Esophagus squamous epithelium (tissue), 5 donors: ENCODE data around the gene SYTL3. TPM values are rescaled to one million over a fixed set of nuclear protein-coding genes. Genes with fewer than 3 reads are reported as not detected.
A peak's percentile ranks its signal among the peaks of the same experiment; 100 is the strongest.
"Not testable (repeated sequence)": the region's sequence is repeated elsewhere in the genome, so short reads cannot be mapped to it uniquely, and the experiment has no call there.

Experiments used
- DNase-seq: peaks from one replicate; lab custom pipeline; 2025; lab: John Stamatoyannopoulos, UW
- H3K27ac ChIP-seq, 4 donors: fragments of 200-600 bp; sonication (generic); one replicate each; pipeline ENCODE4 v1.5.1; 2016 to 2019; ENCODE audit warnings: mild to moderate bottlenecking in 1 of 4
- H3K27me3 ChIP-seq, 4 donors: fragments of 200-600 bp; sonication (generic); 1 replicate in 3 of 4; 2 replicates in 1 of 4; pipeline versions ENCODE4 v1.5.1 to v1.6.0; 2017 to 2021; ENCODE audit warnings: antibody characterized with exemption in 1 of 4
- H3K36me3 ChIP-seq, 3 donors: fragments of 200-600 bp; sonication (generic); one replicate each; pipeline ENCODE4 v1.5.1; 2016 to 2019
- H3K4me1 ChIP-seq, 3 donors: fragments of 200-600 bp; sonication (generic); one replicate each; pipeline ENCODE4 v1.5.1; 2017 to 2019
- H3K4me3 ChIP-seq, 4 donors: fragments of 200-600 bp; sonication (generic); 1 replicate in 3 of 4; 2 replicates in 1 of 4; pipeline ENCODE4 v1.5.1; 2016 to 2019; ENCODE audit warnings: mild to moderate bottlenecking in 2 of 4, moderate library complexity in 1 of 4
- H3K9me3 ChIP-seq, 3 donors: fragments of 200-600 bp; sonication (generic); one replicate each; pipeline ENCODE4 v1.5.1; 2016 to 2019
- POLR2A ChIP-seq, 4 donors: fragments of 450-650 bp; IDR thresholded peaks; one replicate each; pipeline ENCODE4 v1.6.1; 2017; ENCODE audit warnings: antibody characterized with exemption in 4 of 4, mild to moderate bottlenecking in 4 of 4, moderate library complexity in 3 of 4
- WGBS, 2 donors: methylation state at CpG; one replicate each; pipeline ENCODE4 v1.1.5; 2018; 5-methylcytosine and 5-hydroxymethylcytosine counted together
- intact Hi-C: fragments of 100-400 bp; cut with DNase I; formaldehyde crosslinking; loops from one replicate; pipeline ENCODE4 v1.15.0; 2022
- total RNA-seq, 4 donors: library from RNA; depleted of rRNA; stranded (reverse); fragments of >200 nt; gene quantifications; one replicate each; pipeline ENCODE4 v1.1.0, GENCODE V29; 2016
- TF ChIP-seq, protein P1 (sequence below), 6 experiments: fragments of 450-650 bp in 4 of 6; fragments of 200-600 bp in 2 of 6; sonication (generic) in 2 of 6; IDR thresholded peaks; one replicate each; pipeline ENCODE4 v1.5.1; 2016 to 2019; ENCODE audit warnings: antibody characterized with exemption in 6 of 6, mild to moderate bottlenecking in 4 of 6, moderate library complexity in 4 of 6
- donor health status: DM: yes; HTN: yes; CAD: no.

Gene SYTL3
- total RNA-seq, 4 donors from 2014 or later: 1.6 to 8.0 (median 3.0) TPM

DNA sequence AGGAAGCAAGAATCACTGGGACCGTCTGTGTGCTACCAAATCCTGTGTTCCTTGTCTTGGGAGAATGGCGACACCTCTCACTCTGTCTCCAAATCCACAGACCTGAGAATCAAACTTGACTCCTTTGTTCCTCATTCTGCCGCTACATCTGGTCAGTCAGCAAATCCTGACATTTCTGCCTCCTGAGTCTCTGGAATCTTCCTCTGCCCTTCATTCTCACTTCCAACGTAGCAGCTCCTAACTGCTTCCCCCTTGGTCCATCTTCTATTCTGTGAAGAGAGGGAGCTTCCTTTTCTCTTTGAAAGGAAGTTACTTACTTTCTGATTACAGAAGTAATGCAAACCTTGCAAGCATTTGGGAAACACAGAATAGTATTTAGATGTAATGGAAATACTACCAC, 37.7 kb downstream of the SYTL3 start:
- intact Hi-C loops: no loop called here
- no peak for DNase-seq
- peak overlapping the region in 3 of 4 donors; percentile 57 to 76 (median 66) for H3K27ac ChIP-seq
- TF ChIP-seq POLR2A (IDR thresholded peaks at IDR 0.05): no peak
- TF ChIP-seq, protein P1, sequence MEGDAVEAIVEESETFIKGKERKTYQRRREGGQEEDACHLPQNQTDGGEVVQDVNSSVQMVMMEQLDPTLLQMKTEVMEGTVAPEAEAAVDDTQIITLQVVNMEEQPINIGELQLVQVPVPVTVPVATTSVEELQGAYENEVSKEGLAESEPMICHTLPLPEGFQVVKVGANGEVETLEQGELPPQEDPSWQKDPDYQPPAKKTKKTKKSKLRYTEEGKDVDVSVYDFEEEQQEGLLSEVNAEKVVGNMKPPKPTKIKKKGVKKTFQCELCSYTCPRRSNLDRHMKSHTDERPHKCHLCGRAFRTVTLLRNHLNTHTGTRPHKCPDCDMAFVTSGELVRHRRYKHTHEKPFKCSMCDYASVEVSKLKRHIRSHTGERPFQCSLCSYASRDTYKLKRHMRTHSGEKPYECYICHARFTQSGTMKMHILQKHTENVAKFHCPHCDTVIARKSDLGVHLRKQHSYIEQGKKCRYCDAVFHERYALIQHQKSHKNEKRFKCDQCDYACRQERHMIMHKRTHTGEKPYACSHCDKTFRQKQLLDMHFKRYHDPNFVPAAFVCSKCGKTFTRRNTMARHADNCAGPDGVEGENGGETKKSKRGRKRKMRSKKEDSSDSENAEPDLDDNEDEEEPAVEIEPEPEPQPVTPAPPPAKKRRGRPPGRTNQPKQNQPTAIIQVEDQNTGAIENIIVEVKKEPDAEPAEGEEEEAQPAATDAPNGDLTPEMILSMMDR (IDR thresholded peaks at IDR 0.05): no peak
- no peaks in the 10 kb centered on the region for H3K27me3 ChIP-seq
- WGBS, 2 donors: 73 to 90% methylated on average over 4 of the region's 4 CpGs
- no peak overlapping the region for H3K4me3 ChIP-seq
- H3K9me3 ChIP-seq: no peaks in the 10 kb centered on the region
- peaks cover 0 to 43% (median 14%) of the 10 kb centered on the region in 3 donors for H3K4me1 ChIP-seq
- H3K36me3 ChIP-seq: no peaks in the 10 kb centered on the region

GRCh38 chr6:158688860-158689259, 39.0 kb downstream of the SYTL3 start:
- H3K27ac ChIP-seq: no peak overlapping the region
- no peak overlapping the region for H3K4me3 ChIP-seq
- WGBS, 2 donors: 35 to 46% methylated on average over 1 of the region's 1 CpG
- H3K9me3 ChIP-seq: no peaks in the 10 kb centered on the region
- no peaks in the 10 kb centered on the region for H3K27me3 ChIP-seq
- H3K36me3 ChIP-seq: no peaks in the 10 kb centered on the region
- intact Hi-C loops: no loop called here
- DNase-seq: no peak
- H3K4me1 ChIP-seq: peaks cover 0 to 43% (median 14%) of the 10 kb centered on the region in 3 donors
- TF ChIP-seq POLR2A (IDR thresholded peaks at IDR 0.05): no peak
- TF ChIP-seq, protein P1 (IDR thresholded peaks at IDR 0.05): no peak

- H3K27ac ChIP-seq: no peak overlapping the region
- intact Hi-C loops: loop anchor here (5.0 kb wide), 1 partner anchor 38 kb away; no protein-coding TSS in a partner anchor
- H3K4me3 ChIP-seq: no peak overlapping the region
- no peak for DNase-seq
- no peaks in the 10 kb centered on the region for H3K36me3 ChIP-seq
- peaks cover 0 to 8% (median 5%) of the 10 kb centered on the region in 3 donors for H3K4me1 ChIP-seq
- TF ChIP-seq, protein P1 (IDR thresholded peaks at IDR 0.05): no peak
- TF ChIP-seq POLR2A (IDR thresholded peaks at IDR 0.05): no peak
- H3K9me3 ChIP-seq: no peaks in the 10 kb centered on the region
- WGBS, 2 donors: 85 to 86% methylated on average over 3 of the region's 3 CpGs
- no peaks in the 10 kb centered on the region for H3K27me3 ChIP-seq
These were observed 45.1 kb downstream of the SYTL3 start for GRCh38 chr6:158694913-158695312.

DNA sequence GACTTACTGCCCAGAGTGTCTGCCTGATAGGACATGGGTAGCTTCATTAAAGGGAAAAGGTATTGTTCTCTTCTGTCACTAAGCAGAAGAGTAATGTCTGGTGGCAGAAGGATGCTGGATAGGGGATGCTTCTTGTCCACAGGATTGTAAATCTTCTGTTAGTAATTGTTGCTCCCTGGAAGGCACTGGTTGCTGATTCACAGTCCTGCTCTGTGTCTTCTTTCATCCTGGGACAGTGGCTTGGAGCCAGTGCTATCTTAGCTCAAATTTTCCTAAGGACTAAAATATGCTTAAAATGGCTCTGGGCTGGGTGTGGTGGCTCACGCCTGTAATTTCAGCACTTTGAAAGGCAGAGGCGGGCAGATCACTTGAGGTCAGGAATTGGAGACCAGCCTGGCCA, 48.0 kb downstream of the SYTL3 start:
- no peak for DNase-seq
- Histone ChIP-seq H3K9me3 (no peaks in the 10 kb centered on the region), H3K27ac (no peak overlapping the region), H3K4me3 (no peak overlapping the region), H3K27me3 (no peaks in the 10 kb centered on the region), H3K36me3 (no peaks in the 10 kb centered on the region), H3K4me1 (no peaks in the 10 kb centered on the region)
- TF ChIP-seq, protein P1 (IDR thresholded peaks at IDR 0.05): no peak
- TF ChIP-seq POLR2A (IDR thresholded peaks at IDR 0.05): no peak
- WGBS, 2 donors: 80 to 100% methylated on average over 1 to 2 of the region's 2 CpGs
- intact Hi-C loops: no loop called here

- WGBS, 2 donors: 100% methylated on average over 1 of the region's 8 CpGs; no CpG with 5 or more reads in 1 of the 2 donors
- Histone ChIP-seq H3K27me3 (no peaks in the 10 kb centered on the region), H3K4me1 (peaks cover 4 to 9% (median 7%) of the 10 kb centered on the region in 3 donors), H3K9me3 (no peaks in the 10 kb centered on the region), H3K27ac (no peak overlapping the region), H3K36me3 (no peaks in the 10 kb centered on the region), H3K4me3 (no peak overlapping the region)
- DNase-seq: no peak
- TF ChIP-seq, protein P1 (IDR thresholded peaks at IDR 0.05): no peak
- no peak for TF ChIP-seq POLR2A (IDR thresholded peaks at IDR 0.05)
- intact Hi-C loops: no loop called here
These were observed 49.1 kb downstream of the SYTL3 start for GRCh38 chr6:158698931-158699330.

DNA sequence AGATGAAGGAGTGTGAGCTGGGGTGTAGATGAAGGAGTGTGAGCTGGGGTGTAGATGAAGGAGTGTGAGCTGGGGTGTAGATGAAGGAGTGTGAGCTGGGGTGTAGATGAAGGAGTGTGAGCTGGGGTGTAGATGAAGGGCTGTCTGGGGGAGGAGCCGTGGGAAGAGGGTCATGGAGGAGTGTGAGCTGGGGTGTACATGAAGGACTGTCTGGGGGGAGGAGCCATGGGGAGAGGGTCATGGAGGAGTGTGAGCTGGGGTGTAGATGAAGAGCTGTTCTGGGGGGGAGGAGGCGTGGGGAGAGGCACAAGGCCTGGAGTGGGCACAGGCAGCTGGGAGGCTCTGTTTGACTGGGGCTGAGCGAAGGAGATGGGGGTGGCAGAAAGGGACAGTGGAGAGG, 51.4 kb downstream of the SYTL3 start:
- DNase-seq, intact Hi-C loops: not testable (repeated sequence)

More for the DNA sequence above, 51.4 kb downstream of the SYTL3 start:
- H3K27me3 ChIP-seq, H3K4me3 ChIP-seq, H3K36me3 ChIP-seq, H3K27ac ChIP-seq, H3K9me3 ChIP-seq: not testable (repeated sequence)
- WGBS, 2 donors: 97 to 100% methylated on average over 3 of the region's 3 CpGs
- peaks cover 16 to 33% (median 20%) of the 10 kb centered on the region in 3 donors for H3K4me1 ChIP-seq
